Measurements from ENCODE around the gene SGCG.

DNA sequence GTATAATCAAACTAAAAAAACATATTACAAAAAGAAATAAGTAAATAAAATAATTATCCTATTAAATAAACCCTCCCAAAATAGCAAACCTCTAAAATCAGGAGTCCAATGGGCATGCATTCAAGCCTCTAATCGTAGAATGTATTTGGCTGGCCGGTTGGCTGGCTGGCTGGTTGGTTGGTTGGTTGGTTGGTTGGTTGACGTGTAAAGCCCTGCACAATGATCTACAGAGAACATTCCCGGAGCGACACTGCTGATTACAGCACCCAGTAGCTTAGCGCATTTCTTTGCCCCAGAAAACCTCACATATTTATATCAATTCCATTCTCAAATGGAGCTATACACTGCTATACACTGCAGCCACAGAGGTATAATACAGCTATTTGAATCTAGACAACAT is 187.1 kb downstream of the SGCG start:
- TF ChIP-seq REST (IDR thresholded peaks at IDR 0.05; ENCODE audit: low read depth, low read length), result no peak
- TF ChIP-seq TCF12 (IDR thresholded peaks at IDR 0.05), result no peak
- no peak for TF ChIP-seq CTCF (IDR thresholded peaks at IDR 0.05)
- TF ChIP-seq RCOR1 (IDR thresholded peaks at IDR 0.05; ENCODE audit: low read length), result no peak
- no peak for TF ChIP-seq PBX3 (IDR thresholded peaks at IDR 0.05)
- no peak for TF ChIP-seq USF2 (IDR thresholded peaks at IDR 0.05; ENCODE audit: borderline replicate concordance, low read depth, low read length)
- TF ChIP-seq RAD21 (IDR thresholded peaks at IDR 0.05; ENCODE audit: low read length), result no peak
- no peak for TF ChIP-seq TEAD4 (IDR thresholded peaks at IDR 0.05; ENCODE audit: borderline replicate concordance, insufficient read depth)
- TF ChIP-seq MAX (IDR thresholded peaks at IDR 0.05; ENCODE audit: low read depth), result no peak
